Esophagus (tissue), 2 donors: Measurements from ENCODE around the gene CRKL. TPM values are rescaled to one million over a fixed set of nuclear protein-coding genes. Genes with fewer than 3 reads are reported as not detected.
A peak's percentile ranks its signal among the peaks of the same experiment; 100 is the strongest.

Source experiments
- H3K27ac ChIP-seq, 2 donors: one replicate each; pipeline ENCODE4 v1.5.1; 2013; ENCODE audit warnings: low read depth in 2 of 2, mild to moderate bottlenecking in 2 of 2, inconsistent platforms in 1 of 2, low read length in 1 of 2, moderate library complexity in 1 of 2
- H3K27me3 ChIP-seq, 2 donors: one replicate each; pipeline ENCODE4 v1.6.1; 2013; ENCODE audit warnings: low read length in 2 of 2, control low read depth in 1 of 2, mild to moderate bottlenecking in 1 of 2; ENCODE audit not compliant: insufficient read depth in 2 of 2, control insufficient read depth in 1 of 2
- H3K36me3 ChIP-seq, 2 donors: one replicate each; pipeline ENCODE4 v1.6.1; 2013; ENCODE audit warnings: low read length in 1 of 2; ENCODE audit not compliant: control insufficient read depth in 2 of 2, insufficient read depth in 2 of 2
- H3K4me1 ChIP-seq, 2 donors: one replicate each; pipeline ENCODE4 v1.6.1; 2013; ENCODE audit warnings: low read length in 1 of 2; ENCODE audit not compliant: control insufficient read depth in 2 of 2, insufficient read depth in 2 of 2
- H3K4me3 ChIP-seq, 2 donors: one replicate each; pipeline ENCODE4 v1.5.1; 2013; ENCODE audit warnings: low read length in 2 of 2, mild to moderate bottlenecking in 2 of 2, low read depth in 1 of 2, moderate library complexity in 1 of 2
- H3K9me3 ChIP-seq, 2 donors: one replicate each; pipeline ENCODE4 v1.6.1; 2013; ENCODE audit warnings: mild to moderate bottlenecking in 2 of 2, low read depth in 1 of 2, low read length in 1 of 2, moderate library complexity in 1 of 2; ENCODE audit not compliant: control insufficient read depth in 2 of 2, insufficient read depth in 1 of 2
- WGBS, 2 donors: extraction: QIAGEN DNeasy Blood & Tissue Kit; methylation state at CpG; one replicate each; pipeline ENCODE4 v1.1.7; 2013; 5-methylcytosine and 5-hydroxymethylcytosine counted together
- polyA plus RNA-seq, 2 donors: library from polyadenylated mRNA; stranded (reverse); fragments of 200-250 nt; gene quantifications; one replicate each; pipeline ENCODE4 v1.2.3, GENCODE V29; 2013
- donor health status: healthy with polysubstance abuse.
- donor health status: Bipolar disorder and iron deficiency.

CRKL gene
- polyA plus RNA-seq, 2 donors: 17.6 to 18.7 TPM

DNA sequence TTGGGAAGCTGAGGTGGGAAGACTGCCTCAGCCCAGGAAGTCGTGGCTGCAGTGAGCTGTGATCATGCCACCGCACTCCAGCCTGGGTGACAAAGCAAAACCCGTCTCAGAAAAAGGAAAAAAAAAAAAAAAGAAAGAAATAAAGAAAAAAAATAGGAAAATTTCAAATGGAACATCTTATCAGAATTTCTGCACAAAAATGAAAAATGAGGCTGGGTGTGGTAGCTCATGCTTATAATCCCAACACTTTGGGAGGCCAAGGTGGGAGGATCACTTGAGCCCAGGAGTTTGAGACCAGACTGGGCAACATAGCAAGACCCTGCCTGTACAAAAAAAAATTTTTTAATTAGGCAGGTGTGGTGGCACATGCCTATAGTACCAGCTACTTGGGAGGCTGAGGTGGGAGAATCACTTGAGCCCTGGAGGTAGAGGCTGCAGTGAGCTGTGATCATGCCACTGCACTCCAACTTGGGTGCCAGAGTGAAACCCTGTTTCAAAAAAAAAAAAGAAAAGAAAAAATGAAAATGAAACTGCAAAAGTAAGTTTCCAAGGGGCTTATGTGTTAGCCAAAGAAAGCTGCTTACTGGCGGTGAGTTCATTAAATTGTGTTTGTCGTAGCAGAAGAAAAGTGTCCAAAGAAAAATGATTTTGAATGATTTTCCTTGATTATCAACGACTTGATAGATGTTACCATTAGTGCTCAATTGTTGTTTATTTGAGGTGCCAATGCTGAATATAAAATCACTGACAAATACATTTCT lies 7.5 kb upstream of the CRKL start:
- no peaks in the 10 kb centered on the region for H3K9me3 ChIP-seq
- no peak overlapping the region for H3K27ac ChIP-seq
- H3K27me3 ChIP-seq: no peaks in the 10 kb centered on the region
- H3K4me3 ChIP-seq: no peak overlapping the region
- H3K36me3 ChIP-seq: no peaks in the 10 kb centered on the region
- 72 to 74% methylated on average over 6 of the region's 6 CpGs for WGBS, 2 donors
- H3K4me1 ChIP-seq: no peaks in the 10 kb centered on the region

DNA sequence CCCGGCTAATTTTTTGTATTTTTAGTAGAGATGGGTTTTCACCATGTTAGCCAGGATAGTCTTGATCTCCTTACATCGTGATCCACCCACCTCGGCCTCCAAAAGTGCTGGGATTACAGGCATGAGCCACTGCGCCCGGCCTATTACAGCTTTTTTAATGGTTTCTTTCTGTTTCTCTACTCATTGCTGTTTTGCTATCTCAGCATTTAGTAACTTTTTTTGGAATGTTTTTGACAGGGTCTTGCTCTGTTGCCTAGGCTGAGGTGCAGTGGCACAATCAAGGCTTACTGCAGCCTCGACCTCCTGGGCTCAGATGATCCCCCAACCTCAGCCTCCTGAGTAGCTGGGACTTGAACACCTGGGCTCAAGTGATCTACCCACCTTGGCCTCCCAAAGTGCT lies 4.7 kb upstream of the CRKL start:
- no peak overlapping the region for H3K27ac ChIP-seq
- H3K27me3 ChIP-seq: no peaks in the 10 kb centered on the region
- H3K4me3 ChIP-seq: no peak overlapping the region
- no peaks in the 10 kb centered on the region for H3K4me1 ChIP-seq
- H3K9me3 ChIP-seq: no peaks in the 10 kb centered on the region
- 83 to 87% methylated on average over 6 of the region's 6 CpGs for WGBS, 2 donors
- no peaks in the 10 kb centered on the region for H3K36me3 ChIP-seq

- Histone ChIP-seq H3K27me3 (no peaks in the 10 kb centered on the region), H3K4me1 (peaks cover 2 to 3% of the 10 kb centered on the region in 2 donors), H3K4me3 (peak overlapping the region; percentile 96 to 100), H3K36me3 (no peaks in the 10 kb centered on the region), H3K27ac (peak overlapping the region; percentile 41 to 53), H3K9me3 (no peaks in the 10 kb centered on the region)
- WGBS, 2 donors: 1% methylated on average over 18 to 19 of the region's 19 CpGs
Observed at GRCh38 chr22:20918663-20919218, 1.5 kb downstream of the CRKL start.

GRCh38 chr22:20919718-20920117 lies 2.5 kb downstream of the CRKL start:
- H3K4me1 ChIP-seq: peaks cover 2 to 3% of the 10 kb centered on the region in 2 donors

DNA sequence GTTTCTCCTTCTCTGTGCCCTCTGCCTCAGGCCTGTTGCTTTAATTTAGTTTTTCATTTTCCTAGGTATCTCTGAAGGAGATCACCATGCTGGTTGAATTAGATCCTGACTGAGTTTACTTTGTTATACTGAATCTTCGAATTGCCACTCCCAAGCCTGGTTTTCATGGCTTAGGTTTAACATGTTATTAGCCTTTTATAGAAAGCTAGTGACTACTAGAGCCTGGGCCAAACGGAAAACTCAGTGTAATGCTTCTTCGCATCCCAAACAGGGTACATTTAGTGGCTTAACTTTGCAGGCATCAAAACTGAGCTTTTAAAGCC lies 3.6 kb downstream of the CRKL start:
- Histone ChIP-seq H3K27ac (peak overlapping the region; percentile 30 to 56), H3K9me3 (no peaks in the 10 kb centered on the region), H3K4me1 (peaks cover 2 to 3% of the 10 kb centered on the region in 2 donors), H3K36me3 (no peaks in the 10 kb centered on the region), H3K27me3 (no peaks in the 10 kb centered on the region), H3K4me3 (peak overlapping the region; percentile 16 to 96)
- WGBS, 2 donors: 29 to 36% methylated on average over 3 of the region's 3 CpGs

More at GRCh38 chr22:20919718-20920117, 2.5 kb downstream of the CRKL start:
- Histone ChIP-seq H3K27ac (no peak overlapping the region), H3K36me3 (no peaks in the 10 kb centered on the region), H3K27me3 (no peaks in the 10 kb centered on the region), H3K9me3 (no peaks in the 10 kb centered on the region), H3K4me3 (peak overlapping the region in 1 of 2 donors; percentile 96)
- WGBS, 2 donors: 5 to 6% methylated on average over 4 of the region's 4 CpGs

DNA sequence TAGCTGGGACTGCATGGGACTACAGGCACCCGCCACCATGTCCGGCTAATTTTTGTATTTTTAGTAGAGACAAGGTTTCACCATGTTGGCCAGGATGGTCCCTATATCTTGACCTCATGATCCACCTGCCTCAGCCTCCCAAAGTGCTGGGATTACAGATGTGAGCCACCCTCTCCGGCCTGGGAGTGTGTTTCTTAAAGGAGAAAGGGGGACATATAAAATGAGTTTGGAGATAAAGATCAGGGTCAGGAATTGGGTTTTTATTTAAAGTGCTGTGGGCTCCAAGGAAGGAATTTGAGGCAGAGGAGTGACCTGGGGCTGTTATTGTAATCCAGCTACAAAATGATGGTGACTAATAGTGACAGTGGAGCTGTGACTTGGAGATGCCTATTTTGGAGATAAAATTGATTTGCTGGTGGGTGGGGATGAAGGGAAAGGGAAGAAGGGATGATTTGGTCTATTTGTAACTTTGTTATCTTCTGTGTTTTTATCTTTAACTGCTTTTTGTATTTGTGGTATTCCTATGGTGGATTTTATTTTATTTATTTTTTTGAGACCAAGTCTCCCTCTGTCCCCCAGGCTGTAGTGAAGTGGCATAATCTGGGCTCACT lies 5.0 kb downstream of the CRKL start:
- no peaks in the 10 kb centered on the region for H3K36me3 ChIP-seq
- H3K4me3 ChIP-seq: no peak overlapping the region
- no peak overlapping the region for H3K27ac ChIP-seq
- no peaks in the 10 kb centered on the region for H3K27me3 ChIP-seq
- peaks cover 2 to 7% of the 10 kb centered on the region in 2 donors for H3K4me1 ChIP-seq
- no peaks in the 10 kb centered on the region for H3K9me3 ChIP-seq
- 79 to 83% methylated on average over 3 of the region's 3 CpGs for WGBS, 2 donors

DNA sequence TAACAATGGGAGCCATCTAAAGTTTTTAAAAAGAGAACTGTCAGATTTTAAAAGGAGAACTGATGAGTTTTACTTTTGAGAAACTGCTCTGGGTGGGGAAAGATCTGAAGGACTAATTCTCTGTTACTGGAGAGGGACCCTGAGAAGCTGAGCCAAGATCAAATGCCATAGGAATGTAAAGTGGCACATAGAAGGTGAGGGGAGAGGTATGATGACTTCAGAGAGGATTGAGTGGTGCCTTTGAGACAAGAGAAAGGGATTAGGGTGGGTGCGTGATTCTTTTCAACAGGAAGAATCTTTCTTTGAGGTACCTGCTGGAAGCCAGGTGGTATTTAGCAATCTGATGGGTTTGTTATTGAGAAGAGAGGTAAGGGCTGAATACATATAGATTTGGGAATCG lies 9.0 kb downstream of the CRKL start:
- 80 to 81% methylated on average over 2 of the region's 2 CpGs for WGBS, 2 donors

DNA sequence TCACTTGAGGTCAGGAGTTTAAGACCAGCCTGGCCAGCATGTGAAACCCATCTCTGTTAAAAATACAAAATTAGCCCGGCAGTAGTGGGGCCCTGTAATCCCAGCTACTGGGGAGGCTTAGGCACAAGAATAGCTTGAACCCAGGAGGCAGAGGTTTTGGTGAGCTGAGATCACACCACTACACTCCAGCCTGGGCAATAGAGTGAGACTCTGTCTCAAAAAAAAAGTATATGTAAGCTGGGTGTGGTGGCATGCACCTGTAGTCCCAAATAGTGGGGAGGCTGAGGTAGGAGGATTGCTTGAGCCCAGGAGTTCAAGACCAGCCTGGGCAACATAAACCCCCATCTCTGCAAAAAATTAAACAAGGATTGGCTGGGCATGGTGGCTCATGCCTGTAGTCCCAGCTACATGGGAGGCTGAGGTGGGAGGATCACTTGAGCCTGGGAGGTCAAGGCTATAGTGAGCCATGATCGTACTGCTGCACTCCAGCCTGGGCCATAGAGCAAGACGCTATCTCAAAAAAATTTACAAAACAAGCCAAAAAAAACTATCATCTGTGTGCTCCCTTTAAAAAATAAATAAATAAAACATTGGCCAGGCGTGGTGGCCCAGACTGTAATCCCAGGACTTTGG lies 10.8 kb downstream of the CRKL start:
- WGBS, 2 donors: 80 to 84% methylated on average over 4 of the region's 4 CpGs
- H3K9me3 ChIP-seq: no peaks in the 10 kb centered on the region

More for the DNA sequence above, 9.0 kb downstream of the CRKL start:
- no peak overlapping the region for H3K4me3 ChIP-seq
- H3K27me3 ChIP-seq: no peaks in the 10 kb centered on the region
- H3K4me1 ChIP-seq: peaks cover 0 to 6% of the 10 kb centered on the region in 2 donors
- H3K9me3 ChIP-seq: no peaks in the 10 kb centered on the region
- H3K27ac ChIP-seq: no peak overlapping the region
- H3K36me3 ChIP-seq: no peaks in the 10 kb centered on the region

GRCh38 chr22:20928573-20928967 lies 11.4 kb downstream of the CRKL start:
- Histone ChIP-seq H3K36me3 (no peaks in the 10 kb centered on the region), H3K4me3 (no peak overlapping the region), H3K9me3 (no peaks in the 10 kb centered on the region), H3K27me3 (no peaks in the 10 kb centered on the region), H3K4me1 (peaks cover 0 to 6% of the 10 kb centered on the region in 2 donors), H3K27ac (no peak overlapping the region)
- 89 to 91% methylated on average over 4 of the region's 4 CpGs for WGBS, 2 donors

More for the DNA sequence above, 10.8 kb downstream of the CRKL start:
- Histone ChIP-seq H3K4me1 (peaks cover 0 to 6% of the 10 kb centered on the region in 2 donors), H3K4me3 (no peak overlapping the region), H3K27ac (no peak overlapping the region), H3K36me3 (no peaks in the 10 kb centered on the region), H3K27me3 (no peaks in the 10 kb centered on the region)
